ENCODE results near the gene ARHGAP30.

The ARHGAP30 gene

GRCh38 chr1:161006563-161006962, 63.1 kb downstream of the ARHGAP30 start:
- H2BK12ac ChIP-seq (ENCODE audit: low read length in 2 of 2), result no peak overlapping the region
- no peak overlapping the region for H4K91ac ChIP-seq (ENCODE audit: low read length)
- no peak for DNase-seq
- no peak overlapping the region for H2BK120ac ChIP-seq (ENCODE audit: low read depth, low read length)
- no peak overlapping the region for H2BK15ac ChIP-seq (ENCODE audit: low read depth, poor library complexity, severe bottlenecking)
- H3K23ac ChIP-seq (ENCODE audit: low read length in 2 of 2), result no peak overlapping the region
- no peak overlapping the region for H3K4me2 ChIP-seq (ENCODE audit: low read length, poor library complexity, severe bottlenecking)
- H2BK5ac ChIP-seq (ENCODE audit: low read depth, low read length, poor library complexity, severe bottlenecking), result no peak overlapping the region
- no peaks in the 10 kb centered on the region for H3K27me3 ChIP-seq (ENCODE audit: control insufficient read depth in 1 of 2, insufficient read depth in 1 of 2, low read length in 2 of 2)
- H3K18ac ChIP-seq (ENCODE audit: low read depth in 1 of 2, low read length in 2 of 2), result no peak overlapping the region
- no peaks in the 10 kb centered on the region for H3K36me3 ChIP-seq (ENCODE audit: control insufficient read depth in 1 of 2, insufficient read depth in 2 of 2, low read depth in 1 of 2, low read length in 2 of 2)
- no peak overlapping the region for H3K9ac ChIP-seq (ENCODE audit: low read length)
- H2AFZ ChIP-seq (ENCODE audit: low read depth, low read length), result no peak overlapping the region
- H3K14ac ChIP-seq (ENCODE audit: low read length in 2 of 2), result no peak overlapping the region
- no peaks in the 10 kb centered on the region for H3K4me1 ChIP-seq (ENCODE audit: control insufficient read depth, insufficient read depth, low read depth, low read length)
- no peak overlapping the region for H3K4ac ChIP-seq (ENCODE audit: low read depth in 1 of 2, low read length in 2 of 2)
- H3K9me3 ChIP-seq (ENCODE audit: control insufficient read depth, low read length), result no peaks in the 10 kb centered on the region
- no peak overlapping the region for H2AK5ac ChIP-seq (ENCODE audit: low read length, severe bottlenecking)
- no peak overlapping the region for H3K4me3 ChIP-seq (ENCODE audit: insufficient read depth in 1 of 2, low read depth in 1 of 2, low read length in 2 of 2)
- H3K79me1 ChIP-seq (replicated peaks; ENCODE audit: low read length, poor library complexity, severe bottlenecking), result peaks cover 4% of the 10 kb centered on the region
- no peak overlapping the region for H4K8ac ChIP-seq (ENCODE audit: low read length)
- H3K27ac ChIP-seq (ENCODE audit: low read length, poor library complexity, severe bottlenecking), result no peak overlapping the region
- WGBS, result 94% methylated on average over 6 of the region's 8 CpGs

GRCh38 chr1:161001525-161001924, 68.2 kb downstream of the ARHGAP30 start:
- Histone ChIP-seq H3K18ac (ENCODE audit: low read depth in 1 of 2, low read length in 2 of 2) (no peak overlapping the region), H4K8ac (ENCODE audit: low read length) (no peak overlapping the region), H3K9me3 (ENCODE audit: control insufficient read depth, low read length) (no peaks in the 10 kb centered on the region), H3K4ac (ENCODE audit: low read depth in 1 of 2, low read length in 2 of 2) (no peak overlapping the region), H3K4me3 (ENCODE audit: insufficient read depth in 1 of 2, low read depth in 1 of 2, low read length in 2 of 2) (no peak overlapping the region), H3K4me1 (ENCODE audit: control insufficient read depth, insufficient read depth, low read depth, low read length) (no peaks in the 10 kb centered on the region), H3K27me3 (ENCODE audit: control insufficient read depth in 1 of 2, insufficient read depth in 1 of 2, low read length in 2 of 2) (peaks cover 0 to 5% of the 10 kb centered on the region in 2 experiments), H2AK5ac (ENCODE audit: low read length, severe bottlenecking) (no peak overlapping the region), H2AFZ (ENCODE audit: low read depth, low read length) (no peak overlapping the region), H3K27ac (ENCODE audit: low read length, poor library complexity, severe bottlenecking) (no peak overlapping the region), H3K14ac (ENCODE audit: low read length in 2 of 2) (no peak overlapping the region), H3K4me2 (ENCODE audit: low read length, poor library complexity, severe bottlenecking) (no peak overlapping the region), H3K36me3 (ENCODE audit: control insufficient read depth in 1 of 2, insufficient read depth in 2 of 2, low read depth in 1 of 2, low read length in 2 of 2) (peaks cover 0 to 27% of the 10 kb centered on the region in 2 experiments), H2BK12ac (ENCODE audit: low read length in 2 of 2) (no peak overlapping the region), H2BK15ac (ENCODE audit: low read depth, poor library complexity, severe bottlenecking) (no peak overlapping the region), H4K91ac (ENCODE audit: low read length) (no peak overlapping the region), H2BK5ac (ENCODE audit: low read depth, low read length, poor library complexity, severe bottlenecking) (no peak overlapping the region), H3K79me1 (replicated peaks; ENCODE audit: low read length, poor library complexity, severe bottlenecking) (peaks cover 1% of the 10 kb centered on the region), H3K23ac (ENCODE audit: low read length in 2 of 2) (no peak overlapping the region), H3K9ac (ENCODE audit: low read length) (no peak overlapping the region), H2BK120ac (ENCODE audit: low read depth, low read length) (no peak overlapping the region)
- 87% methylated on average over 5 of the region's 5 CpGs for WGBS
- DNase-seq, result no peak

GRCh38 chr1:161000736-161001480, 68.8 kb downstream of the ARHGAP30 start:
- peaks cover 0 to 5% of the 10 kb centered on the region in 2 experiments for H3K27me3 ChIP-seq (ENCODE audit: control insufficient read depth in 1 of 2, insufficient read depth in 1 of 2, low read length in 2 of 2)
- H3K4me3 ChIP-seq (ENCODE audit: insufficient read depth in 1 of 2, low read depth in 1 of 2, low read length in 2 of 2), result no peak overlapping the region
- H3K27ac ChIP-seq (ENCODE audit: low read length, poor library complexity, severe bottlenecking), result no peak overlapping the region
- H3K4ac ChIP-seq (ENCODE audit: low read depth in 1 of 2, low read length in 2 of 2), result no peak overlapping the region
- no peak overlapping the region for H2BK120ac ChIP-seq (ENCODE audit: low read depth, low read length)
- H3K4me1 ChIP-seq (ENCODE audit: control insufficient read depth, insufficient read depth, low read depth, low read length), result no peaks in the 10 kb centered on the region
- no peak for DNase-seq
- H2BK12ac ChIP-seq (ENCODE audit: low read length in 2 of 2), result no peak overlapping the region
- H2BK15ac ChIP-seq (ENCODE audit: low read depth, poor library complexity, severe bottlenecking), result no peak overlapping the region
- no peak overlapping the region for H4K8ac ChIP-seq (ENCODE audit: low read length)
- H3K79me1 ChIP-seq (replicated peaks; ENCODE audit: low read length, poor library complexity, severe bottlenecking), result peaks cover 1% of the 10 kb centered on the region
- no peak overlapping the region for H2BK5ac ChIP-seq (ENCODE audit: low read depth, low read length, poor library complexity, severe bottlenecking)
- no peaks in the 10 kb centered on the region for H3K9me3 ChIP-seq (ENCODE audit: control insufficient read depth, low read length)
- H3K23ac ChIP-seq (ENCODE audit: low read length in 2 of 2), result no peak overlapping the region
- no peak overlapping the region for H2AFZ ChIP-seq (ENCODE audit: low read depth, low read length)
- H4K91ac ChIP-seq (ENCODE audit: low read length), result no peak overlapping the region
- peaks cover 0 to 27% of the 10 kb centered on the region in 2 experiments for H3K36me3 ChIP-seq (ENCODE audit: control insufficient read depth in 1 of 2, insufficient read depth in 2 of 2, low read depth in 1 of 2, low read length in 2 of 2)
- no peak overlapping the region for H2AK5ac ChIP-seq (ENCODE audit: low read length, severe bottlenecking)
- H3K9ac ChIP-seq (ENCODE audit: low read length), result no peak overlapping the region
- H3K14ac ChIP-seq (ENCODE audit: low read length in 2 of 2), result no peak overlapping the region
- no peak overlapping the region for H3K4me2 ChIP-seq (ENCODE audit: low read length, poor library complexity, severe bottlenecking)
- WGBS, result 92% methylated on average over 9 of the region's 11 CpGs
- no peak overlapping the region for H3K18ac ChIP-seq (ENCODE audit: low read depth in 1 of 2, low read length in 2 of 2)

- WGBS, result 94% methylated on average over 5 of the region's 5 CpGs
- Histone ChIP-seq H2AFZ (ENCODE audit: low read depth, low read length) (no peak overlapping the region), H3K9ac (ENCODE audit: low read length) (no peak overlapping the region), H2BK12ac (ENCODE audit: low read length in 2 of 2) (no peak overlapping the region), H2BK120ac (ENCODE audit: low read depth, low read length) (no peak overlapping the region), H3K23ac (ENCODE audit: low read length in 2 of 2) (no peak overlapping the region), H3K4me1 (ENCODE audit: control insufficient read depth, insufficient read depth, low read depth, low read length) (peaks cover 2% of the 10 kb centered on the region), H3K36me3 (ENCODE audit: control insufficient read depth in 1 of 2, insufficient read depth in 2 of 2, low read depth in 1 of 2, low read length in 2 of 2) (peaks cover 0 to 27% of the 10 kb centered on the region in 2 experiments), H3K18ac (ENCODE audit: low read depth in 1 of 2, low read length in 2 of 2) (no peak overlapping the region), H3K4ac (ENCODE audit: low read depth in 1 of 2, low read length in 2 of 2) (no peak overlapping the region), H4K91ac (ENCODE audit: low read length) (no peak overlapping the region), H3K4me2 (ENCODE audit: low read length, poor library complexity, severe bottlenecking) (no peak overlapping the region), H3K27ac (ENCODE audit: low read length, poor library complexity, severe bottlenecking) (no peak overlapping the region), H2BK5ac (ENCODE audit: low read depth, low read length, poor library complexity, severe bottlenecking) (no peak overlapping the region), H3K14ac (ENCODE audit: low read length in 2 of 2) (no peak overlapping the region), H3K9me3 (ENCODE audit: control insufficient read depth, low read length) (no peaks in the 10 kb centered on the region), H3K27me3 (ENCODE audit: control insufficient read depth in 1 of 2, insufficient read depth in 1 of 2, low read length in 2 of 2) (peaks cover 0 to 5% of the 10 kb centered on the region in 2 experiments), H4K8ac (ENCODE audit: low read length) (no peak overlapping the region), H3K4me3 (ENCODE audit: insufficient read depth in 1 of 2, low read depth in 1 of 2, low read length in 2 of 2) (no peak overlapping the region), H2AK5ac (ENCODE audit: low read length, severe bottlenecking) (no peak overlapping the region), H2BK15ac (ENCODE audit: low read depth, poor library complexity, severe bottlenecking) (no peak overlapping the region), H3K79me1 (replicated peaks; ENCODE audit: low read length, poor library complexity, severe bottlenecking) (peaks cover under 1% of the 10 kb centered on the region)
- DNase-seq, result no peak
Measured at GRCh38 chr1:160999376-160999775, 70.3 kb downstream of the ARHGAP30 start.
